Fibroblast of pulmonary artery (primary cell): ENCODE data around the gene RAPGEF1.
A peak's percentile ranks its signal among the peaks of the same experiment; 100 is the strongest.

Source experiments
- DNase-seq: peaks from one replicate; pipeline ENCODE4 v3.0.0-alpha.2; 2010; ENCODE audit warnings: low read depth
- H3K4me3 ChIP-seq: replicated peaks from 2 replicates; pipeline ENCODE4 v1.5.1; 2011; ENCODE audit warnings: low read depth, mild to moderate bottlenecking, control low read depth, low read length, moderate library complexity
- TF ChIP-seq, protein P1 (sequence below): IDR thresholded peaks from 2 replicates; pipeline ENCODE4 v1.5.1; 2011; ENCODE audit warnings: mild to moderate bottlenecking, control low read depth, low read length, inconsistent platforms; ENCODE audit errors: missing control alignments

Gene RAPGEF1

DNA sequence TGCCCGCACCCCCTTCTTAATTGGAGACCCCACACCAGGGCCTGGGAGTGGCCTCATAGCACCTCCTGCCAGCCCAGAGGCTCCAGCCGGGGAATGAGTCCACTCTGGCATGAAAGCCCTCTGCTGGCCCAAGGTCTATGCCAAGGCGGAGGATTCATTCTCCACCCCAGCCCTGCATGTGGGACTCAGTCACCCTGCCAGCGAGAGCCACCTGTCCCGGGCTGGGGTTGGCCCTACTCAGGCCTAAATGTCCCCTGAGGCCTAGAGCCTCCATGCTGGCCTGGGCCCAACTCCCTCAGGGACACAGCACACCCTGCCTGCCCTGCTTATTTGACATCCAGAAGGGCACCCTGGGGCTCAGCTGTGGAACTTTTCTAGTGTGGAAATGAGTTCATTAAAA lies 1.0 kb upstream of the RAPGEF1 start:
- no peak overlapping the region for H3K4me3 ChIP-seq
- TF ChIP-seq, protein P1, sequence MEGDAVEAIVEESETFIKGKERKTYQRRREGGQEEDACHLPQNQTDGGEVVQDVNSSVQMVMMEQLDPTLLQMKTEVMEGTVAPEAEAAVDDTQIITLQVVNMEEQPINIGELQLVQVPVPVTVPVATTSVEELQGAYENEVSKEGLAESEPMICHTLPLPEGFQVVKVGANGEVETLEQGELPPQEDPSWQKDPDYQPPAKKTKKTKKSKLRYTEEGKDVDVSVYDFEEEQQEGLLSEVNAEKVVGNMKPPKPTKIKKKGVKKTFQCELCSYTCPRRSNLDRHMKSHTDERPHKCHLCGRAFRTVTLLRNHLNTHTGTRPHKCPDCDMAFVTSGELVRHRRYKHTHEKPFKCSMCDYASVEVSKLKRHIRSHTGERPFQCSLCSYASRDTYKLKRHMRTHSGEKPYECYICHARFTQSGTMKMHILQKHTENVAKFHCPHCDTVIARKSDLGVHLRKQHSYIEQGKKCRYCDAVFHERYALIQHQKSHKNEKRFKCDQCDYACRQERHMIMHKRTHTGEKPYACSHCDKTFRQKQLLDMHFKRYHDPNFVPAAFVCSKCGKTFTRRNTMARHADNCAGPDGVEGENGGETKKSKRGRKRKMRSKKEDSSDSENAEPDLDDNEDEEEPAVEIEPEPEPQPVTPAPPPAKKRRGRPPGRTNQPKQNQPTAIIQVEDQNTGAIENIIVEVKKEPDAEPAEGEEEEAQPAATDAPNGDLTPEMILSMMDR: no peak

DNA sequence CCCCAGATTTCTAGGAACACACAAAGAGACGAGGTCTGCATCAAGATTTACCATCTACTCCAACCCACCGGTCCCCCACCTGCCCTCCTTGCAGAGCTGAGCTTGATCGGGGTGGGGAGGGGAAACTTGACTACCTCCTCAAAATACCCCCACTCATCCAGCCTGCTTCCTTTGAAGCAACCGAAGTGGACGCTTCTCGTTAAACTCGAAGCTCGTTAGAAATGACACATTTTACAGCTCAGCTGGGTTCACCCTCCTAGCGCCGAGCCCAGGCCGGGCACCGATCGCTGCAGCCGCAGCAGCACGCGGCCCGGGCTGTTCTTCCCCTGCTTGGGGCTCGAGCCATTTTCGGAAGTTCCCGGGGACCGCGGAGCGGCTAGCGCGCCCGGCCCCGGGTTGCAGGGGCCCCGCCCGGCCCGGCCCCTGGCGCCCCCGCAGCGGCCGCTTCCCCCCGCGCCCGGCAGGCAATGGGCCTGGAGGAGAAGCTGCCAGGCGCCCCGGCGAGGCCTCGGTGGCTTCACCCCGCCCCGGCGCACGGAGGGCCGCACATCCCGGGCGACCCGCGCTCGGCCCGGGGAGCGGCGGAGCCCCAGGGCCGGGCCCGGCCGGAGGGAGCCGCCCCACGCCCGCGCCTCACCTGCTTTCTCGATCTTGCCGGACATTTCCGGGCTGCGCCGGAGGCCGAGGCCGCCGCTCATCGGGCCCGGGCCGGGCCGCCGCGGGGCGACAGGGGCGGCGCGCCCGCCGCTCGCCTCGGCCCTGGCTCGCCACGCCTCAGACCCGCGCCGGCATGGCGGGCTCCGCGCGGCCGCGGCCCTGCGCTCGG lies 530 bp downstream of the RAPGEF1 start:
- TF ChIP-seq, protein P1: no peak
- peak; percentile 26 for DNase-seq
- peak overlapping the region; percentile 70 for H3K4me3 ChIP-seq

More for the DNA sequence above, 1.0 kb upstream of the RAPGEF1 start:
- DNase-seq: no peak

DNA sequence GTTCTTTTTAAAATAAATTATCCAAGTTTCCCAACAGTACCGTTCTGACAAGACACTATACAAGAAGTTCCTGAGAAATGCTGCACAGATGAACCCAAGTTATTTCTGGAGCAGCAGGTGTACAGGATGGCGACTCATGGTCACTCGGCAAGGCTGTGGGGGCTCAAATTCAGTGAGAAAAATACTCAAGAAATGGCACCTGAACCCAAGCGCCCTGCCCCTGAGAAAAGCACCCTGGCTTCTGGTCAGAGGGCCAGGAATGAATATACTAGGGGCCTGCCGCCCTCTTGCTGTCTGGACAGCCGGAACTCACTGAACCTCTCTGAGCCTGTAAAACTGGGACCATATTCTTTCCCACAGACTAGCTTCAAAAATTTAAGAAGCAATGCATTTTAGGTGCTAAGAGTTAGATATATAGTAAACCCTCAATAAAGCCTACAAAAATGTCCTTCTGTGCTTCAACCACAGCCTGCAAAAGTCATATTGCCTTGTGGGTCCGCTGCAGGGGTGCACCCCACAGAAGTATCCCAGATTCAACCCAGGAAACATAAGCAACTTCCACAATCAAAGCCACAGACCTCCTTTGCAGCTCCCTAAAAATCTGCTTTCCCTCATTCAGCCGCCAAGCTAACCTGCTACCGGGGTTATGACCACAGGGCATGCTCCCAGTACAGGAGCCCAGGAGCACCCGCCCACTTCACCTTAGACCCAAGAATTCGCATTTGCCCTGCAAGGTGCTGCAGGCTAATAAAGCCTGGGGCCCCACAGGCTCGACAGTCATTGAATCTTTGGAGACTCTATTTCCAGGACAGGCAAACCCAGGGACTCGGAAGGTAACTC lies 1.4 kb downstream of the RAPGEF1 start:
- H3K4me3 ChIP-seq: peak overlapping the region; percentile 70
- DNase-seq: no peak
- TF ChIP-seq, protein P1: no peak

DNA sequence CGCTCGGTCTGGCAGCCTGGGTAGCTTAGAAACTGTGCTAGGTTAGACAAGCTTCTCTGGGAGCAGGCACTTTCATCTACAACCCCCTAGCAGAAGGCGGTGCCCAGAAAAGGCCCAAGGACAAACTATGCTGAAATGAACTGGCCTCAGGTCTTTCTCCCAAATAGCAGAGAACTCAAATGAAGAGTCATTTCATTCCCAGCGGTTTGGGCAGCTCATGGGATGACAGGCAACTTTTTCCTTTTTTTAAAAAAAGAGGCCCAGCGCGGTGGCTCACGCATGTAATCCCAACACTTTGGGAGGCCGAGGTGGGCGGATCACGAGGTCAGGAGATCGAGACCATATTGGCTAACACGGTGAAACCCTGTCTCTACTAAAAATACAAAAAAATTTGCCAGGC lies 2.5 kb downstream of the RAPGEF1 start:
- no peak overlapping the region for H3K4me3 ChIP-seq
- TF ChIP-seq, protein P1: no peak
- no peak for DNase-seq

DNA sequence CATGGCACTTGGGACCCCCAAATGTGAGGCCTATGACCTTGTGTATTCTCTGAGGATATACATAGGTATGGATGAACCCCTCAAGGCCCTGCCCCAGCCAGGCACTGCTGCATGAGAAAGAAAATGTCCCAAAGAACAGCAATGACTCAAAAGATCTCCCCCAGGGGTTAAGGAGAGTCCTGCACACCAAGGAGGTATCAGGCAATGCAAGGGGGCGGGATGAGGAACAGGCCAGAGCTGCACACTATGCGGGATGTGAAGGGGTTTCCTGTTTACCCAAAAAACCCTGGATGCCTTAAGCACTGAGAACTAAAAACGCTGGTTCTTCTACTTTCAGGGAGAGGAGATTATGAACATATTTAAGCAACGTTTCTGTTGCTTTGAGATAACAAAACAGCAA lies 3.4 kb downstream of the RAPGEF1 start:
- TF ChIP-seq, protein P1: no peak
- no peak overlapping the region for H3K4me3 ChIP-seq
- DNase-seq: no peak

DNA sequence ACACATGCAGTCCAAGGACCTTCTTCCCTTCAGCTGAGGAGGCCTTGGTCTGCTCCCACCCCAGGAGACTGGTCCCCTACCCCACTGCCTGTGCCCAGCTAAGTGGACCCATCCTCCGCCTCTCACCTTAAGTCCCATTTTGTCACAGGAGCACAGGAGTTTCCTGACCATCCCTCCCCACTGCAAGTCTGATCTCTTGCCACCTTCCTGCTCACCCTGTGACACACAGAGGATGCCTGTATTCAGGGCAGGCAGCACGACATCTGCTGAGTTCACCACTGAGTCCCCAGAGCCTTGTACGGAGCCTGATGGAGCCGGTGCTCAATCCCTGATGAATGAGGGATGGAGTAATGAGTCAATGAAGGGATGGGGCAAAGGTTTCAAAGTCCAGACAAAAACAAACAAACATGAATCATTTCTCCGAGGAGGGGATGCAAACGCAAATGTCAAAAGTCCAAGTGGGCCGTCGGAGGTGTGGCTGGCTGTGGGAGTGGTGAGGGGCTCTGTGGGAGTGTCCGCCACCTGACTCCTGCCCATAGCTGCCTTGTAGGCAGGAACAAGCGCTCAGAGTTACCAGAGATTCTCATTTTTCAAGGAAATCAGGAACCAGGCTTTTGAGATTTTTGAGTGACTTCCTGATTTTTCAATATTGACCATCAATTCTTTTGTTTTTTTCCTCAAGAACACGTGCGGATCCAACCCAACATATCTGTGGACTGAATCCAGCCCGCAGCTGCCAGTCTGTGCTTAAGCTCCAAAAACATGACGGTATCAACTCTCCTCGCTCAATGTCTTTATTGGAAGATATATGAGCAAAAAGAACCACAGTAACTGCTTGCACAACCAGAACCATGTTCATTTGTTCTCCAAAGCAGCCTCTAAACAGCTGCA lies 4.4 kb downstream of the RAPGEF1 start:
- H3K4me3 ChIP-seq: no peak overlapping the region
- DNase-seq: no peak

More for the DNA sequence above, 4.4 kb downstream of the RAPGEF1 start:
- TF ChIP-seq, protein P1: no peak
